HG02623 (cell line): ENCODE measurements around the gene BCAM.
"Not testable (repeated sequence)": the region's sequence is repeated elsewhere in the genome, so short reads cannot be mapped to it uniquely, and the experiment has no call there.

Experiments used
- ATAC-seq: cut with Tn5 transposase; IDR thresholded peaks from one replicate; pipeline ENCODE4 v1.9.1; 2021; ENCODE audit warnings: moderate library complexity; ENCODE audit not compliant: unreplicated experiment

BCAM gene

DNA sequence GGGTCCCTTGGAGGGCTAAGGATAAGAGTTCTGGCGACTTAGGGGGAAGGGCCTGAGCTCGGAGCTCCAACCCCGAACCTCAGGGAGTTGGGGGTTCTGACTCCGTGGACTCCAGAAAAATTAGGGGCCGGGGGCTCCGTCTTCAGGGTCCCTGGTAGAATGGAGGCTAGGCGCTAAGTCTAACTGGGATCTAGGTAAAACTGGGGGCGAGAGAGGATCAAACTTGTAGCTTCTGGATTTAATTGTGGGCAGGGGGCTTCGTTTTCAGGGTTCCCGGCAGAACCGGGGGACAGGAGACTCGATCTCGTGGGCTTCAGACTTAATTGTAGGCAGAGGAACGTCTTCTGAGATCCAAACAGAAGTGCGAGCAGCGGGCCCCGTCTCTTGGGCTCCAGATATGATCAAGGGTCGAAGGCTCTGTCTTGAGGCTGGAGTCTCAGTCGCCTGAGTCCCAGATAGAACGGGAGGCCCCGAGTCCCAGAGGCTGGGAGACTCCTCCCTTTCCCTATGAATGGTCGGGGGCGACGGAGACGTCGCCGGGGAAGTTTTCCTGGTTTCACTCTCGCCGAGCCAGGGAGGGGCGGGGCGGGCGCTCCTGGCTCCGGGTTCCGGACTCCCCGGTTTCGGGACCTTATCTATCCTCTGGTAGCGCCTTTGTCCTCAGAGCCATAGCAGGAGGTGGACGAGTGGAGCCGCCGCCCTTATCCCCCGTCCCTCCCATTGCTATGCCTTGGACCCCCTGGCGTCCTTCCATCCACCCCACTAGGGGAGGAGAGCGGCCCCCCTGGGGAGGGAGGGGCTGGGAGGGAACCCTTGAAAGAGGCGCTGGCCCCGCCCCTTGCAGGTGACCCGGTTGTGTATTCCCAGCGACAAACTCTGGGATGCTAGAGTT is 38.5 kb downstream of the BCAM start:
- ATAC-seq = no peak

DNA sequence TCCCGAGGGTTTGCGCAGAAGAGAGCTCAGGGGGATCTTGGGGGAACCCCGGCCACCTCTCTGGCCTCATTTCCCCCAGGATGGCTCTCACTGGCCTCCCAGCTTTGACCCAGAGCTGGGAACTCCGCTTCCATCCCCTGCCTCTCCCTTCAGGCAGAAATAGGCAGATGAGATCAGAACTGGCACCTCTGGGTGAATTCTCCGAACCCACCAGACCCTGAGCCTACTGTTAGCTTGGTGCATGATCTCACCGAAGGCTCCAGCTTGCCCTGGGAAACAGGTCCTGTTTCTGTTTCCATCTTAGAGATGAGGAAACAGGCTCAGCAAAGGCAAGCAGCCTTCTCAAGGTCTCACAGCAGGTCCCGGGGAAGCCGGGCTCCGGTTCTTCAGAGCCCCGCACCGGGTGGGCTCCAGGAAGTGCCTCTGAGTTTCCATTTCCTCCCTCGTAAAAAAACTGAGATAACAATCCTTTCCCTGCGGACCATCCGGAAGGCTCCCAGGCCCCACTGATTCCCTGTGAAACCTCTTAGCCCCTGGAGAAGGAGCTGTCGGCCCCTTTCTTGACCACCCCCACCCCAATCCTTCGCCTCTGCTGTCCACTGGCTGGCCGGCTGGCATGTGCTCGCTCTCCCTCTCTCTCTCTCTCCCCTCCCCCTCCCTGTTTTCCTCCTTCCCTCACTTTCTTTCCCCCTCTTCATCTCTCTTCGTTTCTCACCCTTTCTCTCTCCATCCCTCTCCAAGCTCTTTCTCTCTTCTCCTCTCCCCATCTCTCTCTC is 39.3 kb downstream of the BCAM start:
- no peak for ATAC-seq

- ATAC-seq = no peak
Measured at GRCh38 chr19:44848812-44849447, 40.0 kb downstream of the BCAM start.

DNA sequence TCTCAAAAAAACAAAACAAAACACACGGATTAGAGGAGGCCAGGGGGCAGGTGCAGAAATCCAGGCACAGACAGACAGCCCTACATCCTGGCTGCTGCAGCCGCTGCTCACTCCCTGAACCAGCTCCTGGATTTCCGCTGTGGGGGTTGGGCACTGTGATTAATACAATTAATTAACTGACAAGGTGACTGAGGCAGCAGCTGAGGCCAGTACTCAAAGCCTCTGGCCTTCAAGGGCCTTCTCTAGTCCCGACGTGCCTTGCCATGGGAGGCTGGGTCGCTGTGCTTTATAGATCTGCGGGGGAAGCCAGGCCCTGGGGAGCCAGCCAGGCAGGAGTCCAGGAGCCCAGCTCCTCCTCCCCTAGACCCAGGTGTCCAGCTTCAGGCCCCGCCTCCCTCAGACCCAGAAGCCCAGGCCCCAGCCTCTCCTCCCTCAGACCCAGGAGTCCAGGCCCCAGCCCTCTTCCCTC is 41.8 kb downstream of the BCAM start:
- no peak for ATAC-seq

GRCh38 chr19:44851427-44851826 is 42.5 kb downstream of the BCAM start:
- no peak for ATAC-seq

GRCh38 chr19:44855606-44856005 is 46.7 kb downstream of the BCAM start:
- no peak for ATAC-seq

- ATAC-seq = no peak
Measured at GRCh38 chr19:44856421-44857083, 47.6 kb downstream of the BCAM start.

DNA sequence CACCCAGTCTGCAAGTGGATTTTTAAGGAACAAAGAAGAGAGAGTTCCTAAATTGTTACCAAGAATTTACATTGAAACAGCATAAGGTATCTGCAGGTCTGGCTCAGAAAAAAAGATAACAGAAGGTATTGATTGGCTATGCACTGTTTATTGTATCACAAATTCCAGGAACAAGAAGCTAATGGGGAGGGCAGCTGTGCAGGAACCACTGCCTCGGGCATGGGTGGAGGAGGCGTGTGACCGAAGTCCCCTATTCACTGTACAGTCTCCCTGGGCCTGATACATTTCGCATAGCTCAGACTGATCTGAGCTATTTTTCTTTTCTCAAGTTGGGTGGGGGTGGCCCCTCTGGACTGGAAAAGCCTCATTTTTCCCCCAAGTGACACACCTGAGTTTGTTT is 48.9 kb downstream of the BCAM start:
- ATAC-seq = no peak

- ATAC-seq = not testable (repeated sequence)
Measured at GRCh38 chr19:44861576-44861975, 52.7 kb downstream of the BCAM start.

- ATAC-seq = no peak
Measured at GRCh38 chr19:44863990-44864389, 55.1 kb downstream of the BCAM start.

DNA sequence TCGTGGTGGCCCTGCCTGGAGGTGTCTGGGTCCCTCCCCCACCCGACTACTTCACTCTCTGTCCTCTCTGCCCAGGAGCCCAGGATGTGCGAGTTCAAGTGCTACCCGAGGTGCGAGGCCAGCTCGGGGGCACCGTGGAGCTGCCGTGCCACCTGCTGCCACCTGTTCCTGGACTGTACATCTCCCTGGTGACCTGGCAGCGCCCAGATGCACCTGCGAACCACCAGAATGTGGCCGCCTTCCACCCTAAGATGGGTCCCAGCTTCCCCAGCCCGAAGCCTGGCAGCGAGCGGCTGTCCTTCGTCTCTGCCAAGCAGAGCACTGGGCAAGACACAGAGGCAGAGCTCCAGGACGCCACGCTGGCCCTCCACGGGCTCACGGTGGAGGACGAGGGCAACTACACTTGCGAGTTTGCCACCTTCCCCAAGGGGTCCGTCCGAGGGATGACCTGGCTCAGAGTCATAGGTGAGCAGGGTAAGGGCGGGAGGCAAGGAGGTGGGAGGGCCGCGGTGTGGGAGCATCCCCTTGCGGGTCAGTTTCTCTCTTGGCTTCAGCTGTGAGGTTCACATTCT is 56.4 kb downstream of the BCAM start:
- ATAC-seq = no peak

DNA sequence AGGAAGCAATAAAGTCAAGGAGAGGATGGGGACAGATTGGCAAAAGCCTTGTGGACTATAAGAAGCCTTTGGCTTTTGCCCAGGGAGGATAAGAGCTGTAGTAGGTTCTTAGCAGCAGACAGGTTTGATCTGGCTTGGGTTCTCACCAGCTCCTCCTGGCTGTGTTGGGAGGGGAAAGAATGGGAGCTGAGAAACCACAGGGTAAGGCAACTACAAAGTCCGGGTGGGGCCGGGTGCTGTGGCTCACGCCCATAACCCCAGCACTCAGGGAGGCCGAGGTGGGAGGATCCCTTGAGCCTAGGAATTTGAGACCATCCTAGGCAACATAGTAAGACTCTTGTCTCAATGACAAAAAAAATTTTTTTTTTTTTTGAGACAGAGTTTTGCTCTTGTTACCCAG is 57.8 kb downstream of the BCAM start:
- no peak for ATAC-seq

DNA sequence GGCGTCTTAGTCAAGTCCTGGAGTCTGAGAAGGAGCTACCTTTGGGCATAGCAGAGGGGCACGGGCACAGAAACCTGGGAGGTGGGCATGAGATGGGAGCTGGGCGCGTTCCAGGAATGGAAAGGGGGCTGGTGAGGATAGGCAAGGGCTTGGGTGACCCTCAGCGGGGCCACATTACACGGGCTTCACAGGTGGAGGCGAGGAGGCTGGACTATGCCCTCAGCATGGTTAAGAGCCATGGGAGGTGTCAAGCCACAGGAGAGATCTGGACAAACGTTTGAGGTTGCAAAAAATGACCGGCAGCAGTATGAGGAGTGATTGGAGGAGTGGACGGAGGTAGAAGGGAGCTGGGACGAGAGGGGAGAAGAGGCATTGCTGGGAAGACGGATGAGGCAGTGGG is 58.7 kb downstream of the BCAM start:
- no peak for ATAC-seq

- no peak for ATAC-seq
Measured at GRCh38 chr19:44869733-44870470, 61.0 kb downstream of the BCAM start.
